ENCODE results near the gene RAPGEF6.

Gene RAPGEF6

DNA sequence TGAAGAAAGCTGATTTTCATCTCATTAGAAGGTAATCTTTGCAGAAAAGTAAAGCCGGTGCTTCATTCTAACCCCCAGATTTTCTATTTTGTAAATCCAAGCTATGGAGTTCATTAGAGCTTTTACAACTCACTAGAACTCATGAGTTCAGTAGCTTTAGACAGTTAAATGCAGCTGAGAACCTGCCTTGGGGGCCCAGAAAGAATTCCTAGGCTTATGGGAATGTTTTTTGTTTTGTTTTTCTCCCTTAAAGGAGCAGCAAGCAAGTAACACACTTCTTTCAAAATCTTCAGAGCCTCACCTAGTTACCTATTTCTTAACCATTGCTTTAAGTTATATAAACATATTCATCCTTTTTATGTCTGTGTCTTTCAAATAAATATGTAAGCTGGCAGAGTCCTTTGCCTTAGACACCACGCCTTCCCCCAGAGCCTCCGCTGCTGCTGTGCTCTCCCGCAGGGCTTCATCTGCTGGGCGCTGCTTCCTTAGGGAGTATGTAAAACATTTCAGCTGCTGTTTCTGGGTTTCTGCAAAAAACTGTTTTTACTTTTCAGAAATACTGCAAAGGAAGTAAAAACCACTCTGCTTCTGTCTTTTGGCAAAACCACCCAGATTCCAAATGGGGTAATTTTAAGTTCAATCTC is 238.3 kb downstream of the RAPGEF6 start:
- Histone ChIP-seq H3K4me3 (ENCODE audit: low read length) (no peak overlapping the region), H3K9ac (ENCODE audit: low read depth, low read length) (no peak overlapping the region), H3K27ac (ENCODE audit: low read depth, low read length) (no peak overlapping the region), H3K9me3 (ENCODE audit: insufficient read depth, low read depth, low read length) (no peaks in the 10 kb centered on the region), H3K27me3 (ENCODE audit: insufficient read depth, low read length) (no peaks in the 10 kb centered on the region), H3K4me1 (ENCODE audit: insufficient read depth, low read length) (no peaks in the 10 kb centered on the region), H3K36me3 (ENCODE audit: insufficient read depth, low read length) (peaks cover 58% of the 10 kb centered on the region)
- WGBS: 92% methylated on average over 5 of the region's 5 CpGs

DNA sequence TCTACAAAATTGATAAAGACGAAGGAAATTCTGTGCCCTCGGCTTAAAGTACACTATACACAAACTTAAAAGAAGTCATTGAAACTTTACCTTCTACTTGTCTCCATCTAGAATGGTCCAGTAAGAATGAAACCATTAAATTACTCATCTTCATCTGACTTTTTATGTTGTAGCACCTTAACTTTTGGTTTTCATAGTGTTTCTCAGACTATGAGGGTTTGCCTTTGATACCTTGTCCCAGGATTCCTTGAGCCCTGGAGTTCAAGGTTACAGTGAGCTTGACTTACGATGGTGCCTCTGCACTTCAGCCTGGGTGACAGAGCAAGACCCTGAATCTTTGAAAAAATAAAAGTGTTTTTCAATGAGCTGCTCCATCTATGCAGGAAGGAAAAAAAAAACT is 239.0 kb downstream of the RAPGEF6 start:
- Histone ChIP-seq H3K27me3 (ENCODE audit: insufficient read depth, low read length) (no peaks in the 10 kb centered on the region), H3K27ac (ENCODE audit: low read depth, low read length) (no peak overlapping the region), H3K4me1 (ENCODE audit: insufficient read depth, low read length) (no peaks in the 10 kb centered on the region), H3K4me3 (ENCODE audit: low read length) (no peak overlapping the region), H3K36me3 (ENCODE audit: insufficient read depth, low read length) (peaks cover 61% of the 10 kb centered on the region), H3K9ac (ENCODE audit: low read depth, low read length) (no peak overlapping the region), H3K9me3 (ENCODE audit: insufficient read depth, low read depth, low read length) (no peaks in the 10 kb centered on the region)
- WGBS: 94% methylated on average over 3 of the region's 3 CpGs

DNA sequence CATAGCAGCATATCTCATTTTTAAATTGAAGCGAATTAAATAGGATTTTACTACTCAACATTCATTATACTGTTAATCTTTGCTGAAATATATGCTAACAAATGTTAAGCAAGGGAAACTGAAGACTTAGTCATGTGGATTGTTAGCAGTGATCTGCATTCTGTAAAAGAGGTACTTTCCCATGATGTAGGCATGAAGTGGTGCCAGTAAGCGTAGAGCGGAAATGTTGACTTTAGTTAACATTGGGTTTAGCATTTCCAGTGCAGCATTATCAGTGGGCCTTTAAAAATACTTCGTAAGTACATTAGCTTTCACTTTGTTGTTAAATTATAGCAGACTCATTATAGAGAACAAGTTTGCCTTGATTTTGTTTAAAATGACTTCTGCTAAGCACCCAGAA is 240.9 kb downstream of the RAPGEF6 start:
- 94% methylated on average over 3 of the region's 4 CpGs for WGBS
- no peaks in the 10 kb centered on the region for H3K9me3 ChIP-seq (ENCODE audit: insufficient read depth, low read depth, low read length)
- no peaks in the 10 kb centered on the region for H3K27me3 ChIP-seq (ENCODE audit: insufficient read depth, low read length)
- H3K9ac ChIP-seq (ENCODE audit: low read depth, low read length): no peak overlapping the region
- H3K36me3 ChIP-seq (ENCODE audit: insufficient read depth, low read length): peaks cover 58% of the 10 kb centered on the region
- no peak overlapping the region for H3K4me3 ChIP-seq (ENCODE audit: low read length)
- H3K4me1 ChIP-seq (ENCODE audit: insufficient read depth, low read length): no peaks in the 10 kb centered on the region
- no peak overlapping the region for H3K27ac ChIP-seq (ENCODE audit: low read depth, low read length)

DNA sequence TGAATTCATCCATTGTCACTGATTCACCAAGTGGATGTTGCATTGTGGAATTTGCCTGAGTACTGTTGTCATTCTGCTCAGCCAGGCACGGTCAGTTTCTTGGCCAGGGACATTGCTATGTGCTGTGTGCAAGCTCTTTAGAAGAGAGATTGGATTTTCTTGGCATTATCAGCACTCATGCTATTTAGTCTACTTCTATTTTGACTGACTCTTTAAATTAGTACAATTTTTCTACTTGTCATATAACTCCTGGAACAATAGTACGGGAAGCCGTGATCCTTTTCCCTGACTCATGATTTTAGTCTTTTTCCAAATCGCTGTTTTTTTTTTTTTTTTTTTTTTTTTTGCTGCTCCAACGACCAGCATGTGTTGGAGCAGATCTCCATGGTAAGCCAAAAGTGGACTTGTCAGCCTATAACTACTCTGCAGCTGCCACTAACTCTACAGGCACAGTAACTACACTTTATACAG is 241.5 kb downstream of the RAPGEF6 start:
- H3K36me3 ChIP-seq (ENCODE audit: insufficient read depth, low read length): peaks cover 54% of the 10 kb centered on the region
- no peaks in the 10 kb centered on the region for H3K27me3 ChIP-seq (ENCODE audit: insufficient read depth, low read length)
- no peak overlapping the region for H3K27ac ChIP-seq (ENCODE audit: low read depth, low read length)
- H3K9me3 ChIP-seq (ENCODE audit: insufficient read depth, low read depth, low read length): no peaks in the 10 kb centered on the region
- no peak overlapping the region for H3K9ac ChIP-seq (ENCODE audit: low read depth, low read length)
- 94% methylated on average over 5 of the region's 5 CpGs for WGBS
- no peaks in the 10 kb centered on the region for H3K4me1 ChIP-seq (ENCODE audit: insufficient read depth, low read length)
- no peak overlapping the region for H3K4me3 ChIP-seq (ENCODE audit: low read length)

DNA sequence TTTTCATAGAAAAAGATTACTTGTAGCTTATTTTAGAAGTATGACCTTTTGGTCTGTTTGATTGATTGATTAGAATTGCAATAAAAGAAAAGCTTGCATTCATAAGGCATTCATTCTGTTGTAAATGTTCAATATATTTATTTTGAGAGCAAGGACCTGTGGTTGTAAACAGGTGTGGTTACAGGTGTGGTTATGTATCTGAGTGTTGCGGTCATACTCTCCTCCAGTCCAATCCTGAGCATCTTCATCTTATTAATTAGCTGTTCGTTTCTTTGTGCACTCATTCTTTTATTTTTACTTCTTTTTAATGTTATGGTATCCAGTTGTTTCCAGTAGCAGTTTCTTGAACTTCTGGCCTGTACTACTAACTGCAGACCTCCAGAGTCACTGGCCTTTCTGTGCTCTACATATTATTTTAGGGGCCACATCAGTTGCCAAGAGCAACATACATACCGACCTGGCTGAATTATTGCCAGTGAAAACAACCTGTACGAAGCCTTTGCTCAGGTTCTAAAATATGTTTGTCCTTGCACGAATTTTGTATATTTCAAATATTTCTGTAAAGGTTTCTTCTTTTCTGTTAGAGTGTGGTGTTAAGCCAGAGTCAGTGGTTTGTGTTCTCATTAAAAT is 242.4 kb downstream of the RAPGEF6 start:
- H3K36me3 ChIP-seq (ENCODE audit: insufficient read depth, low read length): peaks cover 50% of the 10 kb centered on the region

DNA sequence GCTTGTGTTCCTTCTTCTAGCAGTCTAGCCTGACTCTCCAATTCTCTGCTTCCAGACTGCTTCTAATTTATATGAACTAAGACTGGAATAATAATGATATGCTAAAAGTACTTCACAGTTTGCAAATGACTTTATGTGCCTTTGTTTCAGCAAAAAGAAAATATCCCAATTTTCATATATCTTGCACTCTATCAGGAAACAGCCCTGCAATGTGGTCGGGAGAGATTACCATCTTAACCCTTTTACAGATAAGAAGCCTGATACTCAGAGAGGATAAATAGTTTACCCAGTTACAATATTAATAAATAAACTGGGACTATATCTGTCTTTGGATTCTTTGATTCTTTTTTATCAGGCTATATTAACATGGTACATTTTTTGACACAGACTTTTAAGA is 245.2 kb downstream of the RAPGEF6 start:
- WGBS: 100% methylated on average over 1 of the region's 1 CpG
- H3K4me1 ChIP-seq (ENCODE audit: insufficient read depth, low read length): peaks cover 7% of the 10 kb centered on the region
- no peaks in the 10 kb centered on the region for H3K9me3 ChIP-seq (ENCODE audit: insufficient read depth, low read depth, low read length)
- no peak overlapping the region for H3K9ac ChIP-seq (ENCODE audit: low read depth, low read length)
- H3K27ac ChIP-seq (ENCODE audit: low read depth, low read length): no peak overlapping the region
- peaks cover 37% of the 10 kb centered on the region for H3K36me3 ChIP-seq (ENCODE audit: insufficient read depth, low read length)
- no peaks in the 10 kb centered on the region for H3K27me3 ChIP-seq (ENCODE audit: insufficient read depth, low read length)
- no peak overlapping the region for H3K4me3 ChIP-seq (ENCODE audit: low read length)

More for the DNA sequence above, 242.4 kb downstream of the RAPGEF6 start:
- WGBS: 92% methylated on average over 5 of the region's 5 CpGs
- Histone ChIP-seq H3K4me1 (ENCODE audit: insufficient read depth, low read length) (no peaks in the 10 kb centered on the region), H3K27ac (ENCODE audit: low read depth, low read length) (no peak overlapping the region), H3K9ac (ENCODE audit: low read depth, low read length) (no peak overlapping the region), H3K27me3 (ENCODE audit: insufficient read depth, low read length) (no peaks in the 10 kb centered on the region), H3K9me3 (ENCODE audit: insufficient read depth, low read depth, low read length) (no peaks in the 10 kb centered on the region), H3K4me3 (ENCODE audit: low read length) (no peak overlapping the region)

DNA sequence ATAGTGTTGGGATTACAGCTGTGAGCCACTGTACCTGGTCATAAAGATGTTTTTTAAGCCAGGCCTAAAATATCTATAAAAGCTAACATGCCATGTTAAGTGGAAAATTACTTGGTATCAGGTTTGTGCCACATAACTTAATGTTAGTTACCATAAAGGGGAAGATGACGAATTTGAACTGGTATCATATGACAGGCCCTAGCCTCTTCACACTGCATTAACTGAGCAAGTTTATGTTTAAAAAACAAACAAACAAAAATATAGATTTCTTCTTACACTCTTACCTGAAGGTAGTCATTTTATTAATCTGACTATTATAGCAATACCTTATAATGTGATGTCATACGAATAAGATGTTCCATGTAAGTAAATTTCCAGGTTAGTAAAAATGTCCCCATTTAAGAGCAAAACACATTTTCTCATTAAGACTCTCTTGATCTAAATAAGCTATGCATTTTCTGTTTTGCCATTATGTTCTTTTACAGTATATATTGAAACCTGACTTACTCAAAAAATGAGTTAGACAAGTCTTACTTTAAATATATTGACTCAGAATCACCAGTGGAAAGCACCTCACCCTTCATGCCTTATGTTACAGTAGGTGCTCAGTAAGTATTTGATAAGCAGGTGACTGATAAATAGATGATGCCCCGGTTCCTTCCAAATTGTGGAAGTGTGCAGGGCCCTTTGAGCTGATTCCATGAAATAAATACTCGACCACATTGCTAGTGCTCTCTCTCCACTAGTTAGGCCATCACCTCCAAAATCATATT is 245.7 kb downstream of the RAPGEF6 start:
- H3K4me1 ChIP-seq (ENCODE audit: insufficient read depth, low read length): peaks cover 7% of the 10 kb centered on the region
- WGBS: 92% methylated on average over 3 of the region's 4 CpGs
- H3K4me3 ChIP-seq (ENCODE audit: low read length): no peak overlapping the region
- no peaks in the 10 kb centered on the region for H3K9me3 ChIP-seq (ENCODE audit: insufficient read depth, low read depth, low read length)
- H3K9ac ChIP-seq (ENCODE audit: low read depth, low read length): no peak overlapping the region
- no peak overlapping the region for H3K27ac ChIP-seq (ENCODE audit: low read depth, low read length)
- no peaks in the 10 kb centered on the region for H3K27me3 ChIP-seq (ENCODE audit: insufficient read depth, low read length)
- peaks cover 31% of the 10 kb centered on the region for H3K36me3 ChIP-seq (ENCODE audit: insufficient read depth, low read length)

DNA sequence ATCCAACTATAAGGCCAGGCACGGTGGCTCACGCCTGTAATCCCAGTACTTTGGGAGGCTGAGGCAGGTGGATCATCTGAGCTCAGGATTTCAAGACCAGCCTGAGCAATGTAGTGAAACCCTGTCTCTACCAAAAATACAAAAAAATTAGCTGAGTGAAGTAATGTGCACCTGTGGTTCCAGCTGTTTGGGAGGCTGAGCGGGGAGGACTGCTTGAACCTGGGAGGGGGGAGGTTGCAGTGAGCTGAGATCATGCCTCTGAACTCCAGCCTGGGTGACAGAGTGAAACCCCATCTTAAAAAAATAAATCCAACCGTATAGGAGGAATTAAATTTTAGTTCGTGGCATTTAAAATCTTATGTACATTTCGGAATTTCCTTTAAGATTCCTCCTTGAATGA is 247.8 kb downstream of the RAPGEF6 start:
- Histone ChIP-seq H3K4me3 (ENCODE audit: low read length) (no peak overlapping the region), H3K9me3 (ENCODE audit: insufficient read depth, low read depth, low read length) (no peaks in the 10 kb centered on the region), H3K27me3 (ENCODE audit: insufficient read depth, low read length) (no peaks in the 10 kb centered on the region), H3K9ac (ENCODE audit: low read depth, low read length) (no peak overlapping the region), H3K36me3 (ENCODE audit: insufficient read depth, low read length) (peaks cover 12% of the 10 kb centered on the region; the same call in 1 of the 2 replicates), H3K27ac (ENCODE audit: low read depth, low read length) (no peak overlapping the region), H3K4me1 (ENCODE audit: insufficient read depth, low read length) (peaks cover 7% of the 10 kb centered on the region)
- WGBS: 99% methylated on average over 6 of the region's 6 CpGs

DNA sequence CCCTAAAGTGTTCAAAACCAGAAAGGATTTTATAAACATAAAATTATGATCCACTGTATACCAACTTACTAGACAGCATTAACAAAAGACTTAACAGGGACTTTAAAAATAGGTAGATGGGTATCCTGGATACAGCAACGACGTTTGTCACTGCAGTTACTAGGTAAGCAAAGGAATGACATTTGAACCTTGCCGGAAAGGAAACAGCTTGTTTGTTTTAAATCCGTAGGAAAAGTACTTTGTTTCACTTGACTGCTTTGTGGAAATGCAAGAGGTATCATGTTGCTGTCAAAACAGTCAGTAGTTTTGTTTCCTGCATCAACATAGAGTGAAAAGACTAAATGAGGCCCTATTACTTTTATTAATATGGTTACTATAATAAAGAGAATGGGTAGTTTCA is 248.2 kb downstream of the RAPGEF6 start:
- H3K36me3 ChIP-seq (ENCODE audit: insufficient read depth, low read length): 0 out of 2 replicates have a peak, but pooled peaks cover 8% of the 10 kb centered on the region
- H3K4me1 ChIP-seq (ENCODE audit: insufficient read depth, low read length): peaks cover 7% of the 10 kb centered on the region
- H3K27me3 ChIP-seq (ENCODE audit: insufficient read depth, low read length): no peaks in the 10 kb centered on the region
- H3K9ac ChIP-seq (ENCODE audit: low read depth, low read length): no peak overlapping the region
- H3K4me3 ChIP-seq (ENCODE audit: low read length): no peak overlapping the region
- no peaks in the 10 kb centered on the region for H3K9me3 ChIP-seq (ENCODE audit: insufficient read depth, low read depth, low read length)
- H3K27ac ChIP-seq (ENCODE audit: low read depth, low read length): no peak overlapping the region
- WGBS: 65% methylated on average over 4 of the region's 4 CpGs

DNA sequence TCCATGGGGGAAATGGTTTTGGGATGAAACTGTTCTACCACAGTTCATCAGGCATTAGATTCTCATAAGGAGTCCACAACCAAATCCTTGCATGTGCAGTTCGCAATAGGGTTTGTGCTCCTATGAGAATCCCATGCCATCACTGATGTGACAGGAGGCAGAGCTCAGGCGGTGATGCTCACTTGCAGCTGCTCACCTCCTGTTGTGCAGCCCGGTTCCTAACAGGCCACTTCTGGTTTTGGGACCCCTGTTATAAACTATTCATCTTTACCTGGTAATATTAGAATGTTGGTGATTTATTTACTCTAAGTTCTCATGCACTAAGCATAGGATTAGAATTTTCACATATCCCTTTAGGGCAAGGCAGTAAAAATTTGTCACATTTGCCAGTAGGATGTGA is 248.9 kb downstream of the RAPGEF6 start:
- no peak overlapping the region for H3K9ac ChIP-seq (ENCODE audit: low read depth, low read length)
- H3K36me3 ChIP-seq (ENCODE audit: insufficient read depth, low read length): 0 out of 2 replicates have a peak, but pooled peaks cover 5% of the 10 kb centered on the region
- H3K9me3 ChIP-seq (ENCODE audit: insufficient read depth, low read depth, low read length): no peaks in the 10 kb centered on the region
- no peaks in the 10 kb centered on the region for H3K27me3 ChIP-seq (ENCODE audit: insufficient read depth, low read length)
- no peak overlapping the region for H3K27ac ChIP-seq (ENCODE audit: low read depth, low read length)
- H3K4me3 ChIP-seq (ENCODE audit: low read length): no peak overlapping the region
- peaks cover 7% of the 10 kb centered on the region for H3K4me1 ChIP-seq (ENCODE audit: insufficient read depth, low read length)
- WGBS: over 99% methylated on average over 3 of the region's 3 CpGs

DNA sequence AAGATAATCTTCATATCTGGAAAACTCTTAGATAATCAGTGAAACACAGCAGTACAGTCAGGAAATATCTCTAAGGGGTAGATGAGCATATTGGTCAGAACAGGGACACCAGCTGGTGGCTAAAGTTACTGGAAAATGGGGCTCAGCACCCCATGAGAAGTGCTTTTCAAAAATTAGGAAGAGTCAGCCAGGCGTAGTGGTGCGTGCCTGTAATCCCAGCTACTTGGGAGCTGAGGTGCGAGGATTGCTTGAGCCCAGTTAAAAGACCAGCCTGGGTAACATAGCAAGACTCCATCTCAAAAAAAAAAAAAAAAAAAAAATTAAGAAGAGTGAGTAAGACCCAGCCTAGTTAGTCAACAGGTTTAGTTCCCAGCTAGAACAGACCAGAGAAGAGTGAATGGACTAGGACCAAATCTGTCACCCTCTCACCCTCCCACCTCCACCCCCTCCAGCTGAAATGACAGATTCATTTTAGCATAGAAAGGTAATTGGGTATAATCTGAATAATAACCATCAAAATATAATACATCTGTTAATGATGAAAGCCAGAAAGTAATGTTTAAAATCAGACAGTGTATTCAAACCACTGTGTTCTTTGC is 250.3 kb downstream of the RAPGEF6 start:
- H3K27ac ChIP-seq (ENCODE audit: low read depth, low read length): no peak overlapping the region

More for the DNA sequence above, 250.3 kb downstream of the RAPGEF6 start:
- H3K36me3 ChIP-seq (ENCODE audit: insufficient read depth, low read length): 0 out of 2 replicates have a peak, but pooled peaks cover 4% of the 10 kb centered on the region
- no peaks in the 10 kb centered on the region for H3K27me3 ChIP-seq (ENCODE audit: insufficient read depth, low read length)
- no peak overlapping the region for H3K4me3 ChIP-seq (ENCODE audit: low read length)
- WGBS: 94% methylated on average over 3 of the region's 3 CpGs
- no peaks in the 10 kb centered on the region for H3K9me3 ChIP-seq (ENCODE audit: insufficient read depth, low read depth, low read length)
- peaks cover 7% of the 10 kb centered on the region for H3K4me1 ChIP-seq (ENCODE audit: insufficient read depth, low read length)
- H3K9ac ChIP-seq (ENCODE audit: low read depth, low read length): no peak overlapping the region

All from HUES64 (cell line).